Measurements from ENCODE around the gene ZNF664.

DNA sequence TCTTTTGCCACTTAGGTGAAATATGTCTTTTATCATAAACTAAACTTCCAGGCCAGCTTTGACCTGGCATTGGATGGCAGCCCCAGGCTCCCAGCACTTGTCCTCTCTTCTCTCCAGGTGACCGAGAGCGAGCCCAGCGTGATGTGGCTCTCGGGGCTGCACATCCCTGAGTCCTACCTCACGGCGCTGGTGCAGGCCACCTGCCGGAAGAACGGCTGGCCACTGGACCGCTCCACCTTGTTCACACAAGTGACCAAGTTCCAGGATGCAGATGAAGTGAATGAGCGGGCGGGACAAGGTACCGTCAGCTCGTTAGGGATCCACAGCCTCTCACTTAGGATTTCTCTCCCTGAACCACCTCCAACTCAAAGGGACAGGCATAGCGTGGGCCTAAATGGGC lies 39.8 kb upstream of the ZNF664 start:
- TF ChIP-seq, protein P1, sequence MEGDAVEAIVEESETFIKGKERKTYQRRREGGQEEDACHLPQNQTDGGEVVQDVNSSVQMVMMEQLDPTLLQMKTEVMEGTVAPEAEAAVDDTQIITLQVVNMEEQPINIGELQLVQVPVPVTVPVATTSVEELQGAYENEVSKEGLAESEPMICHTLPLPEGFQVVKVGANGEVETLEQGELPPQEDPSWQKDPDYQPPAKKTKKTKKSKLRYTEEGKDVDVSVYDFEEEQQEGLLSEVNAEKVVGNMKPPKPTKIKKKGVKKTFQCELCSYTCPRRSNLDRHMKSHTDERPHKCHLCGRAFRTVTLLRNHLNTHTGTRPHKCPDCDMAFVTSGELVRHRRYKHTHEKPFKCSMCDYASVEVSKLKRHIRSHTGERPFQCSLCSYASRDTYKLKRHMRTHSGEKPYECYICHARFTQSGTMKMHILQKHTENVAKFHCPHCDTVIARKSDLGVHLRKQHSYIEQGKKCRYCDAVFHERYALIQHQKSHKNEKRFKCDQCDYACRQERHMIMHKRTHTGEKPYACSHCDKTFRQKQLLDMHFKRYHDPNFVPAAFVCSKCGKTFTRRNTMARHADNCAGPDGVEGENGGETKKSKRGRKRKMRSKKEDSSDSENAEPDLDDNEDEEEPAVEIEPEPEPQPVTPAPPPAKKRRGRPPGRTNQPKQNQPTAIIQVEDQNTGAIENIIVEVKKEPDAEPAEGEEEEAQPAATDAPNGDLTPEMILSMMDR (IDR thresholded peaks at IDR 0.05): no peak
- TF ChIP-seq POLR2A (IDR thresholded peaks at IDR 0.05): no peak

Data from lower leg skin (tissue), 3 donors.